T-helper 1 cell treated with Interleukin-12 subunit alpha and Interleukin-12 subunit beta and Interleukin-4 antibody, amounts not matched to agents 30 μg/mL and 1 μg/mL, for 36 hours (primary cell): ENCODE measurements around the gene VPS45.

Source experiments
- H3K27ac Mint-ChIP-seq: one replicate; pipeline ENCODE4 v1.8.0; 2021; ENCODE audit warnings: mild to moderate bottlenecking, mixed read lengths
- H3K27me3 Mint-ChIP-seq: one replicate; pipeline ENCODE4 v1.8.0; 2021; ENCODE audit warnings: low read depth, mixed read lengths
- H3K36me3 Mint-ChIP-seq: one replicate; pipeline ENCODE4 v1.8.0; 2021; ENCODE audit warnings: low read depth, mixed read lengths
- H3K4me1 Mint-ChIP-seq: one replicate; pipeline ENCODE4 v1.8.0; 2021; ENCODE audit warnings: low read depth, mixed read lengths
- H3K4me3 Mint-ChIP-seq: one replicate; pipeline ENCODE4 v1.8.0; 2021; ENCODE audit warnings: mild to moderate bottlenecking, moderate library complexity, mixed read lengths
- H3K9me3 Mint-ChIP-seq: one replicate; pipeline ENCODE4 v1.8.0; 2021; ENCODE audit warnings: mixed read lengths

VPS45 gene

DNA sequence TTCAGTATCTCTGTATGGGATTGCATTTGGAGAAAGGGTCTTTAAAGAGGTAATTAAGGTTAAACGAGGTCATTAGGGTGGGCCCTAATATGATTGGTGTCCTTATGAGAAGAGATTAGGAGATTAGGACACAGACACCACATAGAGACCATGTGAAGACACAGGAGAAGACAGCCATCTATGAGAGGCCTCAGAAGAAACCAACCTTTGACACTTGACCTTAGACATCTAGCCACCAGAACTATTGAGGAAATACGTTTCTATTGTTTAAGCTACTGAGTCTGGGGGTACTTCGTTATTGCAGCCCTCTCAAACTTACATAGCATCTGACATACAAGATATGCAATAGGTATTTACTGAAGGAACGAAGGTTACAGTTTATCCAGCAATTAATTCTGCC, 7.3 kb upstream of the VPS45 start:
- no peak overlapping the region for H3K27ac Mint-ChIP-seq
- H3K4me1 Mint-ChIP-seq, result no peaks in the 10 kb centered on the region
- no peaks in the 10 kb centered on the region for H3K9me3 Mint-ChIP-seq
- no peak overlapping the region for H3K4me3 Mint-ChIP-seq
- peaks cover 25% of the 10 kb centered on the region for H3K27me3 Mint-ChIP-seq
- H3K36me3 Mint-ChIP-seq, result no peaks in the 10 kb centered on the region

DNA sequence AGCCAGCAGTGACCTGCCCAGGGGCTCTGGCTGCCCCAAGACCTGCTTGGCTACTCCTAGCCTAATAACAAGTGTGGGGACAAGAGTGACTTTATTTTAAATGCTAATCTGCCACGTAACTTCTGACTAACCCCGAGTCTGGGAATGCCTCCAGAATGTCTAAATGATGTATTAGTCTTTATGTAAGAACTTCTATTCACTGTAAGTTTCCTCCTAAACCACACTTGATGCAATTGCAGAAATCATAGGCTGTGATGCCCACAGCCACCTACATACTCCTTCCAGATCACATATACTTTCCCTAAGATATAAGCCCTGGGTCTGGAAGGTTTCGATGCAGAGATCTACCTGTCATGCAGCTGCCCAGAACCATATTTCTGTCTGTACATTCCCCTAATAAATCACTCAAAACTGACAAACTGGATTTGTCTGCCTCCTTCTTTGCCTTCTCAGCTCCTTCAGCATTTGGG, 5.9 kb upstream of the VPS45 start:
- H3K27me3 Mint-ChIP-seq, result peaks cover 18% of the 10 kb centered on the region
- peaks cover 6% of the 10 kb centered on the region for H3K4me1 Mint-ChIP-seq
- no peaks in the 10 kb centered on the region for H3K36me3 Mint-ChIP-seq
- H3K27ac Mint-ChIP-seq, result no peak overlapping the region
- no peaks in the 10 kb centered on the region for H3K9me3 Mint-ChIP-seq
- no peak overlapping the region for H3K4me3 Mint-ChIP-seq

- peaks cover 13% of the 10 kb centered on the region for H3K27me3 Mint-ChIP-seq
- no peak overlapping the region for H3K4me3 Mint-ChIP-seq
- H3K9me3 Mint-ChIP-seq, result no peaks in the 10 kb centered on the region
- H3K4me1 Mint-ChIP-seq, result peaks cover 9% of the 10 kb centered on the region
- H3K27ac Mint-ChIP-seq, result no peak overlapping the region
- no peaks in the 10 kb centered on the region for H3K36me3 Mint-ChIP-seq
Observed at GRCh38 chr1:150062113-150062512, 5.5 kb upstream of the VPS45 start.

DNA sequence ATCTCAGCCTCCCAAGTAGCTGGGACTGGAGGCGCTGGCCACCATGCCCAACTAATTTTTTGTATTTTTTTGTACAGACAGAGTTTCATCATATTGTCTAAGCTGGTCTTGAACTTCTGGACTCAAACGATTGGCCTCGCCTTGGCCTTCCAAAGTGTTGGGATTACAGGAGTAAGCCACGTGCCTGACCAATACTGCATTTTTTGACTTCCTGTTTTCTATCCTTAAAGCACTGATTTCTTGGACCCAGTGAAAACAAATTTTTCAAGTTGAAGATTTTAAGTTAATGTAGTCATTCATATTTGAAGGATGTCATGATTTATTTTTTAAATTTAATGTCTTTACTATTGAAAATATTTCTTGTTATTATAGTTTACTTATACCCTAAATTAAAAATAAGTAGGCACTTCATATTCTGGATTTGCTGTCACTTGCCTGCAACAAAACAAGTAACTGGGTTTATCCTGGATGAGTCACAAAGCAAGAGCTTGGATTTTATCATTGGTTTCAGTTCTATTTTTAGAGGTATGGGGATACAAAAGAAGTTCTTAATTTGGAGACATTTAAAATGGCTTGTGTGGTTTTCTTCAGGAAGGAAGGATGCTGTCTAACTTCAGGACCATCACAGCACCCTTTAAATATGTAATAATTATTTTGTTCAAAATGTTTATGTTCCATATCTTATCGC, 2.2 kb upstream of the VPS45 start:
- H3K27me3 Mint-ChIP-seq, result peaks cover 2% of the 10 kb centered on the region
- H3K4me1 Mint-ChIP-seq, result peaks cover 34% of the 10 kb centered on the region
- no peak overlapping the region for H3K27ac Mint-ChIP-seq
- H3K36me3 Mint-ChIP-seq, result peaks cover 13% of the 10 kb centered on the region
- H3K9me3 Mint-ChIP-seq, result no peaks in the 10 kb centered on the region
- no peak overlapping the region for H3K4me3 Mint-ChIP-seq

DNA sequence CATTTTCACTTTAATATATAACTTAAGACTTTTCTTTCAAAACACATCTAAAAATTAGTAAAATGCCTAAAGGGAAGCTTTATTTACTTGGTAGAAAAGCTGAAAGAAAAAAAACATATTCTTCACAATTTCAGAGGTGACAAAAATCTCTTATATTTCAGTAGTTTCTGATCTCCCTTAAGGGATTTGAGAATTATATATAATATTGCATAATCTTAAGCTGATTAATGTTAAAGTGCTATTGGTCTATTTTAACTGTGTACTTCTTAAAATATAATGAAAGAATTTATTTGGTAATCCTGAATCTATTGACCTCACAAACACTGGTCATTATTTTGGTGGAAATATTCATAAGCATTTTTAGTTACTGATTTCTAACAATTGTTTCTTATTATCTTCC, 1.2 kb upstream of the VPS45 start:
- H3K9me3 Mint-ChIP-seq, result no peaks in the 10 kb centered on the region
- H3K27ac Mint-ChIP-seq, result peak overlapping the region; percentile 34
- H3K36me3 Mint-ChIP-seq, result peaks cover 13% of the 10 kb centered on the region
- H3K4me1 Mint-ChIP-seq, result peaks cover 34% of the 10 kb centered on the region
- H3K4me3 Mint-ChIP-seq, result peak overlapping the region; percentile 95
- no peaks in the 10 kb centered on the region for H3K27me3 Mint-ChIP-seq

DNA sequence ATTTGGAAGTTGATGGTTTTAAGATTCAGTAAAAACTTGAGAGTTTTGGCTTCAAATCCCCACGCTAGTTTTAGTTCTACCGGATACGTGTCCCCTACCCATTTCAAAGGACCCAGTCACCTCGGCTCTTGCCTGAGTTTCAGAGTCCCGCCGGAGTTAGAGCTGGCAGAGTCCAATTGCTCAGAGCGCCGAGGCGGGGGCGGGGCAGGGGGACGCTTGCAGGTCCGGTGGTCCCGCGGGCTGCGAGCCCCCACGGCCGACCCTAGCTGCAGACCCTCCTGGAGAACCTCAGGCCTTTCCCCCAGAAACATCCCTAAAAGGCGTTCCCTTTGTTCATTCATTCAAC, 765 bp upstream of the VPS45 start:
- peak overlapping the region; percentile 95 for H3K4me3 Mint-ChIP-seq
- peaks cover 13% of the 10 kb centered on the region for H3K36me3 Mint-ChIP-seq
- H3K9me3 Mint-ChIP-seq, result no peaks in the 10 kb centered on the region
- no peaks in the 10 kb centered on the region for H3K27me3 Mint-ChIP-seq
- H3K4me1 Mint-ChIP-seq, result peaks cover 34% of the 10 kb centered on the region
- peak overlapping the region; percentile 92 for H3K27ac Mint-ChIP-seq

DNA sequence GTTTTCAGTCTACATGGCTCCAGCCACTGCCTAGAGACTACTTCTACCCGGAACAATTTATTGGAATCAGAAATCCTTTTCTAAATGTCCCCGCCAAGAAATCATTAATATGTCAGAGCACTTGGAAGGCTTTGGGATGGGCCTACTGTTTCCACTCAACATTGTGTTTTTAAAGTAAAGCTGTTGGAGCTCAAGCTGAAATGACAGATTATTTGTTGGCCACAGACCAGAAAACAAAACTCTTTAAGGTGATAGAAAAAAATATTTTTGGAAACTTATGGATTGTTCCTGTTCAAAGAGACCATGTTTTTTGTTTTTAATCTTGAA, 496 bp downstream of the VPS45 start:
- Mint-ChIP-seq H3K4me1 (peaks cover 34% of the 10 kb centered on the region), H3K36me3 (peaks cover 18% of the 10 kb centered on the region), H3K27ac (peak overlapping the region; percentile 92), H3K4me3 (peak overlapping the region; percentile 95), H3K9me3 (no peaks in the 10 kb centered on the region), H3K27me3 (no peaks in the 10 kb centered on the region)

GRCh38 chr1:150069923-150070322, 2.3 kb downstream of the VPS45 start:
- Mint-ChIP-seq H3K27me3 (no peaks in the 10 kb centered on the region), H3K9me3 (no peaks in the 10 kb centered on the region), H3K27ac (no peak overlapping the region), H3K36me3 (peaks cover 23% of the 10 kb centered on the region), H3K4me3 (peak overlapping the region; percentile 9), H3K4me1 (peaks cover 38% of the 10 kb centered on the region)

GRCh38 chr1:150072959-150073358, 5.4 kb downstream of the VPS45 start:
- peaks cover 34% of the 10 kb centered on the region for H3K36me3 Mint-ChIP-seq
- no peaks in the 10 kb centered on the region for H3K27me3 Mint-ChIP-seq
- no peak overlapping the region for H3K27ac Mint-ChIP-seq
- H3K9me3 Mint-ChIP-seq, result no peaks in the 10 kb centered on the region
- H3K4me1 Mint-ChIP-seq, result peaks cover 26% of the 10 kb centered on the region
- H3K4me3 Mint-ChIP-seq, result no peak overlapping the region

- Mint-ChIP-seq H3K27ac (no peak overlapping the region), H3K27me3 (no peaks in the 10 kb centered on the region), H3K9me3 (no peaks in the 10 kb centered on the region), H3K4me3 (no peak overlapping the region), H3K36me3 (peaks cover 33% of the 10 kb centered on the region), H3K4me1 (peaks cover 20% of the 10 kb centered on the region)
Observed at GRCh38 chr1:150073516-150073915, 5.9 kb downstream of the VPS45 start.

DNA sequence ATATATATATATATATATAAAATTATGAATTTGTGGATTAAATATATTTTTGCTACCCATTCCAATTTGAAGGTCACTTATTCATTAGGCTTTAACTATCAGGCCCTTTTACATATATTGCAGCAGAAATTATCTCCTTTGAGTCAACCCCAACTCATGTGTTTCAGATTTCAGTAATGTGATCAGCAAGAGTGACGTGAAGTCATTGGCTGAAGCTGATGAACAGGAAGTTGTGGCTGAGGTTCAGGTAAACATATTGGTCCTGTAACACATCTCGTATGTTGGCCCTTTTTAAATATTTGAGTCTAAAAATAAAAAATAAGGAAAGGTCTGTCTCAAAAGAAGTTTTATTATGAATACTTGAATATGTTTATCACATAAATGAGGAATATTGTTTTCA, 8.5 kb downstream of the VPS45 start:
- Mint-ChIP-seq H3K36me3 (peaks cover 28% of the 10 kb centered on the region), H3K4me3 (no peak overlapping the region), H3K27ac (no peak overlapping the region), H3K4me1 (peaks cover 8% of the 10 kb centered on the region), H3K9me3 (no peaks in the 10 kb centered on the region), H3K27me3 (no peaks in the 10 kb centered on the region)

DNA sequence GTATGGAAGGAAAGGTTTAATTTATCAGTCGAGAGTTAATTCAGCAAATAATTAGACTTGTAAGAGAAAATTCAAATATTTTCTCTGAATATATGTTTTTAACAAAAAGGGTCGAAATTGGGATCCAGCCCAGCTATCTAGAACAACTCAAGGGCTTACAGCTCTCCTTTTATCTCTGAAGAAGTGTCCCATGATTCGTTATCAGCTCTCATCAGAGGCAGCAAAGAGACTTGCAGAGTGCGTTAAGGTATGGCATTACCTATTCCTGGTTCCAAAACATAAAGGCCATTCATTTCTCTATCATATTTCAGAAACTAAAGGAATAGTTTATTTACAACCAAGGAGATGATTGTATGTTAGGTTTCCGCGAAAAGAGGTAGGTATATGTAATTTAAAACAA, 9.4 kb downstream of the VPS45 start:
- Mint-ChIP-seq H3K4me1 (peaks cover 8% of the 10 kb centered on the region), H3K4me3 (no peak overlapping the region), H3K36me3 (peaks cover 34% of the 10 kb centered on the region), H3K9me3 (no peaks in the 10 kb centered on the region), H3K27ac (no peak overlapping the region), H3K27me3 (no peaks in the 10 kb centered on the region)

DNA sequence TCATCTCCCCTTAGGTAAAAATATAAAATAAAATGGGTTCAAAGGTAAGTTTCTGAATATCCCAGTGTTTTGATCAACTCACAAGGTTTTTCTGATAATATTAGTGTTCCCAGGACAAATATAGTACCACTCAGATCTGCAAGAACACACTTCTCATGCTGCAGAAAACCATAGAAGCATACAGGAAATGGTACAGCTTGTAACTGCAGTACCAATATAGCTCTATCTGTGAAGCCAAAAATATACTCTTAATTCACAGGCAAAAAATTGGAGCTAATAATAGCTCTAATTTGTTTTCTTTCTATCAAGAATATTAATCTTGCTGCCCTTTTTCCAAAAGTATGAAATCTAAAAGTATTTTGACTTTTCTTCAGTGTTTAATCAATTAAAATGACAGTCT, 13.2 kb downstream of the VPS45 start:
- Mint-ChIP-seq H3K27me3 (no peaks in the 10 kb centered on the region), H3K36me3 (peaks cover 33% of the 10 kb centered on the region), H3K9me3 (no peaks in the 10 kb centered on the region), H3K4me3 (no peak overlapping the region), H3K27ac (no peak overlapping the region), H3K4me1 (no peaks in the 10 kb centered on the region)

DNA sequence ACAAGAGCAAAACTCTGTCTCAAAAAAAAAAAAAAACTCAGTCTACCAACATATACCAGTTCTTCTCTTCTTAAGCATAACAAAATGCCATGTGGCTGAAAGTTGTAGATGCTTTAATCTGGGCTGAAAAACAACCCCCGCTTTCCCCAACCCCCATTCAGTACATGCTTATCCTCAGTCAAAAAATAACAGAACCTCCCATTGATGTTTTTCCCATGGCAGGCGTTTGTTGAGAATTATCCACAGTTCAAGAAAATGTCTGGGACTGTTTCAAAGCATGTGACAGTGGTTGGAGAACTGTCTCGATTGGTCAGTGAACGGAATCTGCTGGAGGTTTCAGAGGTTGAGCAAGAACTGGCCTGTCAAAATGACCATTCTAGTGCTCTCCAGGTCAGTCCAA, 14.9 kb downstream of the VPS45 start:
- H3K4me1 Mint-ChIP-seq, result no peaks in the 10 kb centered on the region
- peaks cover 38% of the 10 kb centered on the region for H3K36me3 Mint-ChIP-seq
- no peaks in the 10 kb centered on the region for H3K27me3 Mint-ChIP-seq
- no peak overlapping the region for H3K27ac Mint-ChIP-seq
- H3K9me3 Mint-ChIP-seq, result no peaks in the 10 kb centered on the region
- no peak overlapping the region for H3K4me3 Mint-ChIP-seq

GRCh38 chr1:150083907-150084306, 16.3 kb downstream of the VPS45 start:
- H3K27ac Mint-ChIP-seq, result no peak overlapping the region
- H3K36me3 Mint-ChIP-seq, result peaks cover 35% of the 10 kb centered on the region
- H3K9me3 Mint-ChIP-seq, result no peaks in the 10 kb centered on the region

GRCh38 chr1:150085406-150085805, 17.8 kb downstream of the VPS45 start:
- no peaks in the 10 kb centered on the region for H3K27me3 Mint-ChIP-seq
- H3K9me3 Mint-ChIP-seq, result no peaks in the 10 kb centered on the region
- no peak overlapping the region for H3K4me3 Mint-ChIP-seq
- H3K27ac Mint-ChIP-seq, result no peak overlapping the region
- peaks cover 6% of the 10 kb centered on the region for H3K4me1 Mint-ChIP-seq
- peaks cover 38% of the 10 kb centered on the region for H3K36me3 Mint-ChIP-seq

More at GRCh38 chr1:150083907-150084306, 16.3 kb downstream of the VPS45 start:
- Mint-ChIP-seq H3K27me3 (no peaks in the 10 kb centered on the region), H3K4me3 (no peak overlapping the region), H3K4me1 (peaks cover 1% of the 10 kb centered on the region)
